Activated CD8-positive, alpha-beta memory T cell treated with anti-CD3 and anti-CD28 coated beads, Interleukin-2, amount 50 U/mL, for 48 hours (primary cell): ENCODE measurements around the gene VEGFB.
"Not testable (repeated sequence)": the region's sequence is repeated elsewhere in the genome, so short reads cannot be mapped to it uniquely, and the experiment has no call there.

Experiments used
- DNase-seq: peaks from one replicate; pipeline ENCODE4 v3.0.0-alpha.2; 2020

Gene VEGFB

DNA sequence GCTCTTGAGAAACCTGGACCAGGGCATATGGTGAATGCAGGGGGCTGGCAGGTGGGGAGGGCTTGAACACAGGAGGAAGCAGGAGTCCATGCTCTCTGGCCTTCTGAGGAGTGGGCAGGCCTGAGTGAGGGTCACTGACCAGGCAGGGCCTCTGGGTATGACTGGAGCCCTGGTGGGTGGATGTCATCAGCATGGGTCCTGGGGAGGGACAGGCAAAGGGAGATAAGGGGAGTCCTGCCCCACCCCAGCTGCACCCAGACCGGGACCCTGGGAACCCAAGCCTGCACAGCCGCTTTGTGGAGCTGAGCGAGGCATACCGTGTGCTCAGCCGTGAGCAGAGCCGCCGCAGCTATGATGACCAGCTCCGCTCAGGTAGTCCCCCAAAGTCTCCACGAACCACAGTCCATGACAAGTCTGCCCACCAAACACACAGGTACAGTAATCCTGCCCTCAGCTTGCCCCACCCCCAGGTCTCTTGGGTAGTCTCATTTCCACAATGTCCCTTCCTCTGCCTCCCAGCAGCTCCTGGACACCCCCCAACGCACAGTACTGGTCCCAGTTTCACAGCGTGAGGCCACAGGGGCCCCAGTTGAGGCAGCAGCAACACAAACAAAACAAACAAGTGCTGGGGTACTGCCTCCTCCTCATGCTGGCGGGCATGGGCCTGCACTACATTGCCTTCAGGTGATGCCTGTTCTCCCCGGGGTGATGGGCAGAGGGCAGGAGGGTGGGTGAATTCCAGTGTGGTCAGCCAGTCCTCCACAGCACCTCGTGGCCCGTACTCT lies 2.0 kb upstream of the VEGFB start:
- no peak for DNase-seq

DNA sequence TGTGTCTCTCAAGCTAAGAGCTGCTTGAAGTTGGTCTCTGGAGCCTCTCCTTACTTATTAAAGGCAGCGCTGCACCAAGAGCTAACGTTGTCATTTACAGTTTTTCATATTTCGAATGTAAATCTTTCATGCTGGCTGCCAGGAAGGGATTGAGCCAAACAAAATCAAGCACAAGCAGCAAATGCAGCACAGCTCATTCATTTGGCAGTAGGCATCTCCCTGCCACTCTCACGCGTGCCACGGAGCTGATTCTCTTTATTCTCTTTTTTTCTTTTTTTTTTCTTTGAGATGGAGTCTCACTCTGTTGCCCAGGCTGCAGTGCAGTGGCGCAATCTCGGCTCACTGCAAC lies 1.4 kb upstream of the VEGFB start:
- DNase-seq: no peak

DNA sequence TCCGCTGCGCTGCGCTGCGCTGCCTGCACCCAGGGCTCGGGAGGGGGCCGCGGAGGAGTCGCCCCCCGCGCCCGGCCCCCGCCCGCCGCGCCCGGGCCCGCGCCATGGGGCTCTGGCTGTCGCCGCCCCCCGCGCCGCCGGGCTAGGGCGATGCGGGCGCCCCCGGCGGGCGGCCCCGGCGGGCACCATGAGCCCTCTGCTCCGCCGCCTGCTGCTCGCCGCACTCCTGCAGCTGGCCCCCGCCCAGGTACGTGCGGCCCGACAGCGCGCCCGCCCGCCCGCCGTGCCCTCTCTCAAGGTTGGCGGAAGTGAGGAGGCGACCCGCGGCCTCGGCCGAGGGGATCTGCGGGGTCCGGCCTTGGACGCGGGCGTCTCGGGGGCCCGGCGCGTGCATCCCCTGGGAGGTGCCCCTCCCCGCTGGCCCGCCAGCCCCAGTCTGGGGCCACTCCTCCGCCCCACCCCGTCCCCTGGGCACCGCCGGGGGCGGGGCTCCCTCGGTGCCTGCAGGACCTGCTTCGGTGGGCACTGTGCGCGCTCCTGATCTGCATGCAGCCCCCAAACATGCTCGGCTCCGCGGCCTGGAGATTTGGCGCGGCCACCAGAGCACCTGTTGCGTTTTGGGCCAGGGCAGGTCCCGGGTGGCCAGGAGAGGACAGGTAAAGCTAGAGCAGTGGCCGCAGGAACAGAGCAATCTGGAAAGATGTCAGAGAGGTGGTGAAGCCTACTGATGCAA lies 429 bp downstream of the VEGFB start:
- DNase-seq: peak; percentile 74

DNA sequence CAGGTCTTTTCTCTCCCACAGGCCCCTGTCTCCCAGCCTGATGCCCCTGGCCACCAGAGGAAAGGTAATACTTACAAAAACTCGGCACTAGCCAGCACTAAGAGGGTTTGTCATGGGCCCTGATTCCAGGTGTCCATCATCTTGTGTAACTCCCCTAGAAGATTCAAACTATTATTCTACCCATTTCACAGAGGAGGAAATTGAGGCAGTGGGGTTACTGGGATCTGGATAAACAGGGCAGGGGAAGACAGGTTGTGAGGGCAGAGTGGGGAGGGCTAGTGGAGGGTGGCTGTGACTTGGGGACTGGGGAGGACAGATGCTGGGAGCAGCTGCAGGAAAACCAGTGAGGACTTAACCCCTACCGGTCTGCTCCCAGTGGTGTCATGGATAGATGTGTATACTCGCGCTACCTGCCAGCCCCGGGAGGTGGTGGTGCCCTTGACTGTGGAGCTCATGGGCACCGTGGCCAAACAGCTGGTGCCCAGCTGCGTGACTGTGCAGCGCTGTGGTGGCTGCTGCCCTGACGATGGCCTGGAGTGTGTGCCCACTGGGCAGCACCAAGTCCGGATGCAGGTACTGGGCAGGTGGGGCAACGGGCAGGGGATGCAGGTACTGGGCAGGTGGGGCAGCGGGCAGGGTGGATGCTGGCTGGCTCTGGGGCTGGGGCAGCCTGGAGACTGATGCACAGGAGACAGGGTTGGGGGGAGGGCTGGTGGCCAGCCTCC lies 1.2 kb downstream of the VEGFB start:
- no peak for DNase-seq

DNA sequence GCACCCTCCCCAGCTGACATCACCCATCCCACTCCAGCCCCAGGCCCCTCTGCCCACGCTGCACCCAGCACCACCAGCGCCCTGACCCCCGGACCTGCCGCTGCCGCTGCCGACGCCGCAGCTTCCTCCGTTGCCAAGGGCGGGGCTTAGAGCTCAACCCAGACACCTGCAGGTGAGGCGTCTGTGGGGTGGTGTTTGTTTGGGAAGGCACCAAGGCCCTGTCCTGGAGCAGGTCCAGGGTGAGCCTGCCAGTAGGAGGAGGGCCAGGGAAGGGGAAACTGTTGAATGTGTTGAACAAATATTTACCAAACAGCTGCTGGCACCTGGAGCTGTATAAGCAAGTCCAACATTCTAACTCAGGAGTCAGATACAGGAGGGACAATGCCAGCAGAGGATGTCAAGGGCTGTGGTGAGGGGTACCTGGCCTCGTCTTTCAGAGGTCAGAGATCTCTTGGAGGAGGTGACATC lies 3.1 kb downstream of the VEGFB start:
- no peak for DNase-seq

DNA sequence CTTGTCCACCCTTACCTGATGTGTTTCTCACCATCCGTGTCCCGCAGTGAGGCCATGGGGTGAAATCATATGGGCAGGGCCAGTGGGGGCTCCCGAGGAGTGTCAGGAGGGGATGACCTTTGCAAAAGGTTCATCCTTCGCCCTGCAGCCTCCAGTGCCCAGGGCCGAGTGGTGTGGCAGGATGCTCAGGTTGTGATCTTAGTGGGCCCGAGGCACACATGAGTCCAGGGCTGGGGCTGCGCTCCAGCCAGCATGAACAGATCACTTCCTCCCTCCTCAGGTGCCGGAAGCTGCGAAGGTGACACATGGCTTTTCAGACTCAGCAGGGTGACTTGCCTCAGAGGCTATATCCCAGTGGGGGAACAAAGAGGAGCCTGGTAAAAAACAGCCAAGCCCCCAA lies 3.7 kb downstream of the VEGFB start:
- no peak for DNase-seq

DNA sequence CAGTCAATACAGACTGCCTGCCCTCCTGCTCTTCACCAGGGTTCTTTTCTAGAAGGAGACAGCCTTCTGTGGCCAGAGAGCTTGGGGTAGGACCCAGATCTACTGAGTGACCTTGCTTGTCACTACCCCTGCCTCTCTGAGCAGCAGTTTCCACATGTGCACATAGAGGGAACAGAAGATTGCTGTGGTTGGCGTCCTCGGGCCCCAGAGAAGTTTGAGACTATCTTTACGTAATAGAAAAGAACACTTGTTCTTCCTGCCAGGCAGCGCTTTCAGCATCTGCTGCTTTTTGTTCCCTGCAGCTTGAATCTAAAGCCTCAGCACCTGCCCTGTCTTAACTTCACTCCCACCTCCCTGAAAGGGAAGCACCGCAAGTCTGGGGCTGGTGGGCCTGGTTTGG lies 4.6 kb downstream of the VEGFB start:
- DNase-seq: no peak

DNA sequence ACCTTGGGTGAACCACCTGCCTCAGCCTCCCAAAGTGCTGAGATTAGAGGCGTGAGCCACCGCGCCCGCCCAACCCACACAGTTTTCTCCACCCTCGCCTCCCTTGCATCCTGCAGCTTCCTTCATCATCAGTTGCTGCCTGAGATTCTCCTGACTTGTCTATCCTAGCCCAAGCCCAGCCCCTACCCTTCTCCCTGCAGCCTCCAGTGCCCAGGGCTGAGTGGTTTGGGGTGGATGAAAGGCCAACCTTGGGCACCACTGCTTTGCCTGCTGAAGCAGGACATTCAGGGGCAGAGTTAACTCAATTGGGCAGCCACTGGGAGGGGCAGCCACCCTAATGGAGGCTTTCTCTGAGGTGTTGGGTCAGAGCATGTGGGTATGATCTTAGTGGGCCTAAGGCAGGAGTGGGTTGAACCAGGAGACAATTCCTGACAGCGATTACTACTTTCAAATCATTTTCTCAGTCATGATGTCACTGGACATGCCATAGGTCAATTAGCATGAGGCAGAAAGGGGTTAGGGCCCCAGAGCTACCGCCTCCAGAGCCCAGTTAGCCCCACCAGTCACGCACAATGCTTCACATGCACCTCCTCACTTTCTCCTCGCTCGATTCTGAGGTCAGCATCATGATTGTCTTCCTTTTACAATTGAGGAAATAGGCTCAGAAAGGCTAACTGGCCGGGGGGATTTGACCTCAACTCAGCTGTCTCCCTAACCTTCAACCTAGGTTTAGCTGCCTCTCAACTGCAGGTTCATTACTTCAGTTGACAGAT lies 5.5 kb downstream of the VEGFB start:
- no peak for DNase-seq

DNA sequence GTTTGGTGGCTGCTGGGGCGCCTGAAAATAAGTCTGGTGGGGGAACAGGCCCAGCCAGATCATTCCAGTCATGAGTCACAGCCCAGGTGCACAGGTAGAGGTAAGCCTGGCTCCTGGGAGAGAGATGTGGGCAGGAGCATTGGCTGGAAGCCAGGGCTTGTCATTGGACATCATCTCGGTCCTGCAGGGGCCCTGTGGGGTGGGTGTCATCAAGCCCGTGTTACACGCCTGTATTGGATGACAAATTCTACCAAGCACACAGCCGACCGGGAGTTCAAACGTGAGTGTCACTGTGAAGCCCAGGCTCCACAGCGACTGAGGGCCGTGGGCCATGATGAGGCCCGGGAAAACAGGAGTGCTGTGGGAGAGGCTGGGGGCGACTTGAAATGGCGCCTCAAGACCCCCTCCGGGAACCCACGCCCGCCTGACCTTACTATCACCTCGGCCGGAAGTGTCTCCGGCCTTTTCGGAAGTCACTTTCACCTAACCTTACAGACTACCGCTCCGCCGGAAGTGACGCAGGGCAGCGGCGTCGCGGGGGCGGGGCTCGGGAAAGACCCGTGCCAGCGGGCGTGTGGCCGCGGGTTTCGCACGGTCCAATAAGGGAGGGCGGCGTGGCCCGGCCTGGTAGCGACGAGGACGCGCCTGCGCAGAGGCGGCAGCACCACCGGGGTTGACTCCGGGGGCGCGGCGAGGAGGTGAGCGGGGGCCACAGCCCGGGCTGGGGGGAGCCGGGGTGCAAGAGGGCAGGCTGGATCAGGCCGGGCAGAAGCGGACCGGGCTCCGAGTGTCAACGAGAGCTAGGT lies 6.3 kb downstream of the VEGFB start, which contains the start of gene FKBP2:
Gene FKBP2 (plus strand): TSS at position 661 of the 806 bp plus-strand sequence. CDS start 1,293 bp downstream, outside the sequence.
- DNase-seq: peak; percentile 99

DNA sequence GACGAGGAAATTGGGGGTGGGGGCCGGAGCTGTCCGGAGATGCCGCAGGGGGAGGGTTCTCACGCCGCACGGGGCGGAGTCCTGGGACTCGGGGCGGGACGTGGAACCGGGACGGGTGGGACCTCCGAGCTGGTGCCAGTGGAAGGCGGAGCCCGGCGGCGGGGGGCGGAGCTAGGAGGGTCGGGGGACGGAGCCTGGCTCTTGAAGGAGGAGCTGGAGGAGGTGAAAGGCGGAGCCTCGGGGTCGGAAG lies 6.8 kb downstream of the VEGFB start:
- DNase-seq: peak; percentile 100

DNA sequence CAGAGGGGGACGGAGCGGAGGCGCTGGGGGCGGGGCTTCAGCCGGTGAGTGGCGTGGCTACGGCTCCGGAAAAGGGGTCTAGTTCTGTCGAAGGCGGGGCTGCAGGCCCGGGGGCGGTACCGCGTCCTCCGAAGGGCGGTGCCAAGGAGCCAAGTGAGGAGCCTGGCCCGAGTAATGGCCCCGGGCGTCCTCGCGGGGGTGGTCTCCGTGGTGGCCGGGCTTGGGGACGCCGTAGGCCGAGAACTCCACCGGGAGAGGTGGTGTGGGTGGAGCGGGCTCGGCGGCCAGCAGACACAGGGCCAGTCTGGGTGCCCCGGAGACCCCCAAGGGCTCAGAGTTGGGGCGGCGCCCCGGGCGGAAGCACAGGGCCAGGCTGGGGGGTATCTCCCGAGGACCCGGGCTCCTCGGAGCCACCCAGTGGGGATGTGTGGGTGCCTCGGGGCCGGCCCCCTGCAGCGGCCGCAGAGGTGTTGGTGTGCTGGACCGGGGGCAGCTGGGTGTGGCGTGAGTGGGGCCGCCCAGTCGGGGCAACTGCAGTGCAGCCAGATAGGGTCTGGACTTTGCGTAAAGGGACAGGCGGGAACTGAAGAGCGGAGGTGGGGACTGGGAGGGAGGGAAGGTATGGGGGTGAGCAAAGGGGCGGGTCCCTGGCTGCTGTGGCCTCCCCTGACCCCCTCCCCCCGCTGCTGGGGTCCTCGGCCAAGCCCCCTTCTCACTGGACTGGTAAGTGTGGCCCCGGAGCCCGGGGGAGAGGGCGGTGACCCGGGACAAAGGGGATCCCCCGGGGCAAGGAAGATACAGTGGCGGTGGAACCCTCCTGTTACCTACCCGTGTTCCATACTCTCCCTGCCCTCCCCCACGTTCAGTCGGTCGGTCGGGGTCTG lies 7.3 kb downstream of the VEGFB start:
- no peak for DNase-seq

DNA sequence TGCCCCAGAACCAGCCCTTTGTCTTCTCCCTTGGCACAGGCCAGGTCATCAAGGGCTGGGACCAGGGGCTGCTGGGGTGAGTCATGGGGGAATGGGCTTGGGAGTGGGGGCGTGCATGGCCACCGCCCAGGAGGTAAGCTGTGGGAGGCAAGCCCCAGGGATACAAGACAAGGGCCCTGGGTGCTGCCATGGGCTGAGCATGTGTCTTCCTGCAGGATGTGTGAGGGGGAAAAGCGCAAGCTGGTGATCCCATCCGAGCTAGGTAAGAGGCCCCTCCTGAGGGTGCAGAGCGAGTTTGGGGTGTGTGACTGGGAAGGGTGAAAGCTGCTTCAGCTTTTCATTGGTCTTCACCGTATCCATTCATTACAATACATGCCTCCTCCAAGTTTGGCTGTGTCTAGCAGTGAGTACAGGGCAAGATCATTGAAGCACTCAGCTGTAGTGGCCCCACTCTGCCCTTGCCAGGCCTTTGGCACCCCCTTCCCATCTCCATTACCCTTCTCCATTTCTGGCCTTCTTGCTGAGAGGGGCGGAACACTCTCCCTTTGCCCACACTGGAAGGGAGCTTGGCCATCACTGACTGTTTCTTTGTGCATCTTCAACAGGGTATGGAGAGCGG lies 9.0 kb downstream of the VEGFB start:
- DNase-seq: no peak

DNA sequence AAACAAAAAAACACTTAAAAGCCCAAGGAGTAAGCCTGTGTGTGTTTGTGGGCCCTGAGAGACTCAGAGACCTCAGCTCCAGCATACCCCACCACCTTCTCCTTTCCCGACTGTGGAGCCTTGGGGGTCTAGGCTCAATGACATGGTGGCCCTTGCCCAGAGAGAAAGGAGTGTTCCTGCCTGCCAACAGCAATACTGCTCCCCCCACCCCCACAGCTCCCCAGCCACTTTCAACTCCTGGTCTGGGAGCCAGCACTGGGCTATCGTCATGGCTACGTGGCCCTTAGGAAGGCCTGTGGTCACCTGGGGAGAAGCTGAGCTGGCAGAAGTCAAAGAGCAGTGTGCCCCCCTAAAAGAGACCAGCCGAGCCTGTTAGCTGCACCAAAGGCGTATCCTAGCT lies 9.7 kb downstream of the VEGFB start:
- no peak for DNase-seq

DNA sequence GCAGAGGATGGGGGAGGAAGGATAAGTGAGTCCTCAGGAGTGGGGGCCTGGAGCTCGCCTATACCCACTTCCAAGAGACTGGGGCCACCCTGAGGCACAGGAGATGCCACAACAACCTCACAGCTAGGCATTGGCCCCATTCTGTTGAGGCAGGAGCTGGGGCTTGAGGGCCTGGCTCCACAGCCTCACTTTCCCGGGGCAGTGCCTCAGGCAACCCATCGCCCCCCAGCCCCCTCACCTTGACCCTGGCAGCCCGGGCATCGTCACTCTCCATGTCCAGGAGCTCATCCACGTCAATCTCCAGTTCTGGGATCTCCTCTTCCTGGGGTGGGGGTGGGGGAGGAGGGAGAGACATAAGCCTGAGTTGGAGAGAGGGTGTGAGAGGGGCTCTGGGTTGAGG lies 10.6 kb downstream of the VEGFB start:
- DNase-seq: no peak

DNA sequence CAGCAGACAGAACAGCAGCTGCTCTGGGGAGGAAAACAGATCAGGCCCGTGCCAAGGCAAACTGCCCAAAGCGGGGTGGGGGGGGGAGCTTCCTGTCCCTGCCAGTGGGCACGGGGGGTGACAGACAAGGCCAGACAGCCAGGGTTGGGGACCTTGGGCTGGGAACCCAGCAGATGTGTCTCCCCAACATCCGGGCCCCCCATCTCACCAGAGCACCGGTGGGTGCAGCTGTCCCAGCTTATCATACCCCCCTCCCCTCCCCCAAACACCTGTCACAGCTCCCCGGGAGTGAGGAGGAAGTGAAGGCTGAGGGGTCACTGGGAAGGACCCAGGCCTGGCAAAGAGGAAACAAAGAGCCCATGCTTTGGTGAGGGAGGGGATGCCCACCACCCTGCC lies 11.0 kb downstream of the VEGFB start:
- no peak for DNase-seq

DNA sequence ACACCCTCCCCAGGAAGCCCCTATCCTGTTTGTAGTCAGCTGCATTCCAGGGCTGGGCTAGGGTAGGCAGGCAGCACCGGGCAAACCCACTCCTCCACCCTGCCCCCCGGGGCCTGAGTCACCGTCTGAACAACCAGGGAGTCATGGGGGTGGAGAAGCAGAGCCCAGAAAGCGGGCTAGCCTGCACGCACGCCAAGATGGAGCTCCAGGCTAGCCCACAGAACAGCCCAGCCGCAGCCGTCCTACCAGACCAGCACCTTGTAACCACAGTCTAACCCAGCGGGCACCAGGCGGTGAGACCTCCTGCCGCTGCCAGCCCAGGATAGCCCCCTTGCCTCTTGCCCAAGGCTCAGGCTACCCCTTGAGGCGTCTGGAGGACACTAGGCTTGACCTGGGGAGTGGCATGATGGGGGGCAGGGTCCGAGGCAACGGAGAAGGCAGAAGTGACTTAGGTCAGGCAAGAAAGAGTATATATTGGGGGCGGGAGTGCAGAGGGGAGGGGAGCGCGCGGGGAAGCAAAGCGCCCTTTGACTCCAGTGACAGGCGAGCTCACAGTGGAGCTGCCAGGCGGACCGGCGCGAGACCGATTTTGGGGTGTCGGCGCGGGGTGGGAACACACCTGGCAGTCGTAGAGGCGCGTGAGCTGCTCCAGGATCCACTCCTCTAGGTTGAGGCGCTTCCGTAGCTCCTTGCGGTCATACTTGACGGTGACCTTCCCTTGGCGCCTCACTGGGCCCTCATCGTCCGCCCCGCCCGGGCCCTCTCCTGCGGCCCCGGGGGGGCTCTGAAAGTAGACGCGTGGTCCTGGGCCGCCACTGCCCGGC lies 11.6 kb downstream of the VEGFB start:
- peak; percentile 86 for DNase-seq

DNA sequence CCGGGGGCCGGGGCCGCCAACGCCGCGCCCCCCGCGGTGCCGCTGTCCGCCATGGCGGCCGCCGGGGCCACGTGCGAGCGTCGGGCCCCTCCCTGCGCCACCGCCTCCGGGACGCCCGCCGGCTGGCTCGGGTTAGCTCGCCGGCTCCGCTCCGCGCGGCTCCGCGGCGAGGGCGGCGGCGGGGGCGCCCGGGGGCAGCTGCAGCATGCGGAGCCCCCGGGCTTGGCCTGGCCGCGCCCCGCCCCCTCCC lies 12.2 kb downstream of the VEGFB start:
- not testable (repeated sequence) for DNase-seq

DNA sequence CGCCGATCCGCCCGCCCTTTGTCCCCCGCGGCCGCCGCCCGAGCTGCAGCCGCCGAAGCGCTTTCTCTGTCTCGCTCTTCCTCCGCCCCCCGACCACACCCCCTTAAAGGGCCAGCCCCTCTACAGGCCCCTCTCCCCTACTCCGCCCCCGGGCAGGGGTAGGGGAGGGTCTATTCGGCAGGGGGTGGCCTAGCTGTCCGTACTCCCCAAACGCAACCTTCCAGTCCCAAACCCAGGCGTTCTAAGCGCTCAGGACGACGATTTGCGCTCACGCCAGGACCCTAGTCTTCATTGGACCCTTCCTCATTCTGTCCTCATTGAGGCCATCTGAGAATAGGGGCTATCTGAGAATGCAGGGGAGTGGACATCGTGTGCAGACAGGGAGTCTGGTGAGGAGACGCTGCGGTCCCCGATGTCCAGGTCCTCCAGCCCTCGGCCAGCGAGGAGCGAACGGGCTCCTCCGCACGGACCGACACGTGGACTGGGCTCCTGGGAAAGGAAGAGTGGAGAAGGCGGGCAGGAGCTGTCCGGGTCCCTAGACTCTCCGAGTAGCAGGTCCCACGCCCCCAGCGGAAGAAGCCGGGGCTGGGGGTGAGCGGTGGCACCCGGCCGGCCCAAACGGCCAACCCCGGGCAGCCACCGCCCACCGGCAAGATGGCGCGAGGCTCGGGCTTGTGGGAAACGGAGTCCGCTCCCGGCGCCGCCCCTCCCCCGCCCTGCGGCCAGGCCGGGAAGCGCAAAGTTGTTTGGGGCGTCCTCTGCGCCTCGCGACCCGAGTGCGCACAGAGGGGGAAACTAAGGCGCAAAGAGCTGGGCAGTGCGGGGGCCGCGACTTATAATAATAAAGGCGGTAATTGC lies 12.7 kb downstream of the VEGFB start, which contains the start of gene PPP1R14B:
Gene PPP1R14B (minus strand): TSS at position 73 of the 858 bp plus-strand sequence. CDS start 270 bp downstream, outside the sequence.
- DNase-seq: peak; percentile 90
